Measurements from ENCODE around the gene NLRP10.

The NLRP10 gene

DNA sequence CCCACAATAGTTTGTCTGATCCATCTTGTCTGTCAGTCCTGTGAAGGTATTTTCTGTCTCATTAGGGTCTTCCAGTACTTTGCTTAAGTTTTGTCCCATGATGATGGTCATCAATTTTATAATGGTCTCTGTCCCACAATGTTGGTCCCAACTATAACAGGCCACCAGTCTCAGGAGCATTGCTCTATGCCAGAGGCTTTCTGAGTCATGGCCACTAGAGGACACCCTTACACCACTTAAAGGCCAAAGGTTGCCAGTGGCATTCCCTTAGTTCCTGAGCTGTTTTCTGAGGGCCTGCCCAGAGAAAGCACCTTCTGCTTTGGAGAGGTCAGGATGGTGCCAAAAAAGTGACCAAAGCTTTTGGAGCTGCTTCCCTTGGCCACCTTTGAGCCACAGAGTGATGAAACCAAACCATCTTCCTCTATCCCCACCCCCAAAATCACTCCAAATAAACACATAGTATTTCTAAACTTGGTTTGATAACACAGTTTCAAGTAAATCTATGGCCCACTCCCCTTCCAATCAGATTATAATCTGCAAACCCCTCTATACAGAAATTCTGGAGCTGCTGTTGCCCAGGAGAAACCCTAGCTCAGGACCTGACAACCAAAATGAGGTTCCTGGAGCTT lies 41.2 kb upstream of the NLRP10 start:
- H2AFZ ChIP-seq (ENCODE audit: low read length): no peak overlapping the region
- H3K4me2 ChIP-seq (ENCODE audit: low read depth, low read length): no peak overlapping the region
- no peak overlapping the region for H3K27ac ChIP-seq (ENCODE audit: low read length)
- H3K4me3 ChIP-seq (ENCODE audit: low read length): no peak overlapping the region
- no peaks in the 10 kb centered on the region for H4K20me1 ChIP-seq (ENCODE audit: insufficient read depth, low read length)
- no peaks in the 10 kb centered on the region for H3K36me3 ChIP-seq (replicated peaks; ENCODE audit: insufficient read depth, low read length)
- no peaks in the 10 kb centered on the region for H3K9me3 ChIP-seq (replicated peaks; ENCODE audit: insufficient read depth, low read length)
- no peaks in the 10 kb centered on the region for H3K79me2 ChIP-seq (ENCODE audit: low read length)
- H3K27me3 ChIP-seq (replicated peaks; ENCODE audit: insufficient read depth, low read length): no peaks in the 10 kb centered on the region
- DNase-seq: peak; percentile 62
- H3K4me1 ChIP-seq (ENCODE audit: low read length): no peaks in the 10 kb centered on the region
- H3K9ac ChIP-seq (ENCODE audit: low read length): no peak overlapping the region
- no peaks in the 10 kb centered on the region for H3F3A ChIP-seq (ENCODE audit: insufficient read depth, low read length)
- TF ChIP-seq EZH2 (optimal IDR thresholded peaks at IDR 0.05; ENCODE audit: low read depth, low read length) (no peak), EZH2phosphoT487 (IDR thresholded peaks at IDR 0.05; ENCODE audit: low read length) (no peak)
- TF ChIP-seq, protein P1, sequence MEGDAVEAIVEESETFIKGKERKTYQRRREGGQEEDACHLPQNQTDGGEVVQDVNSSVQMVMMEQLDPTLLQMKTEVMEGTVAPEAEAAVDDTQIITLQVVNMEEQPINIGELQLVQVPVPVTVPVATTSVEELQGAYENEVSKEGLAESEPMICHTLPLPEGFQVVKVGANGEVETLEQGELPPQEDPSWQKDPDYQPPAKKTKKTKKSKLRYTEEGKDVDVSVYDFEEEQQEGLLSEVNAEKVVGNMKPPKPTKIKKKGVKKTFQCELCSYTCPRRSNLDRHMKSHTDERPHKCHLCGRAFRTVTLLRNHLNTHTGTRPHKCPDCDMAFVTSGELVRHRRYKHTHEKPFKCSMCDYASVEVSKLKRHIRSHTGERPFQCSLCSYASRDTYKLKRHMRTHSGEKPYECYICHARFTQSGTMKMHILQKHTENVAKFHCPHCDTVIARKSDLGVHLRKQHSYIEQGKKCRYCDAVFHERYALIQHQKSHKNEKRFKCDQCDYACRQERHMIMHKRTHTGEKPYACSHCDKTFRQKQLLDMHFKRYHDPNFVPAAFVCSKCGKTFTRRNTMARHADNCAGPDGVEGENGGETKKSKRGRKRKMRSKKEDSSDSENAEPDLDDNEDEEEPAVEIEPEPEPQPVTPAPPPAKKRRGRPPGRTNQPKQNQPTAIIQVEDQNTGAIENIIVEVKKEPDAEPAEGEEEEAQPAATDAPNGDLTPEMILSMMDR (IDR thresholded peaks at IDR 0.05; ENCODE audit: low read length): peak; percentile 86
- H3K9me2 ChIP-seq (replicated peaks; ENCODE audit: insufficient read depth, low read length): no peaks in the 10 kb centered on the region

DNA sequence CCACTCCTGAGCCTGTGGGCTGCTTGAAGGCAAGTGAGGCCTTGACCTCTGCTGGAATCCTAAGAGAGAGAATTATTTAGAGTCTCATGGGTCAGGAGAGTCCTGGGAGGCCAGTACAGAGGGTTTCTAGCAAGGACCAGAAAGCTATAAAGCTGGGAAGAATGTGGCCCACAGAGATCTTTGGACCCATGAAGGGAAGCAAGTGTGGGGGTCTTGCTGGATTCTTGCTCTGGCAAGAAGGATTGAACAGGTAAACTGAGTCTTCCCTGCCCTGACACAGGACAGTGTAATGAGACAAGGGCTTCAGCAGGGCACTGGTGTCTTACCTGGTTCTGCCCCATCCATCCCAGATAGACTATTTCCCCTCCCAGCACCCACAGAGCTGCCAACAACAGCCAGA lies 40.3 kb upstream of the NLRP10 start:
- Histone ChIP-seq H3F3A (ENCODE audit: insufficient read depth, low read length) (no peaks in the 10 kb centered on the region), H3K4me2 (ENCODE audit: low read depth, low read length) (no peak overlapping the region), H2AFZ (ENCODE audit: low read length) (no peak overlapping the region), H3K27me3 (replicated peaks; ENCODE audit: insufficient read depth, low read length) (no peaks in the 10 kb centered on the region), H3K9ac (ENCODE audit: low read length) (no peak overlapping the region), H3K79me2 (ENCODE audit: low read length) (no peaks in the 10 kb centered on the region), H4K20me1 (ENCODE audit: insufficient read depth, low read length) (no peaks in the 10 kb centered on the region), H3K9me2 (replicated peaks; ENCODE audit: insufficient read depth, low read length) (no peaks in the 10 kb centered on the region), H3K4me3 (ENCODE audit: low read length) (no peak overlapping the region), H3K36me3 (replicated peaks; ENCODE audit: insufficient read depth, low read length) (no peaks in the 10 kb centered on the region), H3K9me3 (replicated peaks; ENCODE audit: insufficient read depth, low read length) (no peaks in the 10 kb centered on the region), H3K4me1 (ENCODE audit: low read length) (no peaks in the 10 kb centered on the region), H3K27ac (ENCODE audit: low read length) (no peak overlapping the region)
- no peak for TF ChIP-seq EZH2 (optimal IDR thresholded peaks at IDR 0.05; ENCODE audit: low read depth, low read length)
- TF ChIP-seq, protein P1 (IDR thresholded peaks at IDR 0.05; ENCODE audit: low read length): no peak
- TF ChIP-seq EZH2phosphoT487 (IDR thresholded peaks at IDR 0.05; ENCODE audit: low read length): no peak
- DNase-seq: no peak

DNA sequence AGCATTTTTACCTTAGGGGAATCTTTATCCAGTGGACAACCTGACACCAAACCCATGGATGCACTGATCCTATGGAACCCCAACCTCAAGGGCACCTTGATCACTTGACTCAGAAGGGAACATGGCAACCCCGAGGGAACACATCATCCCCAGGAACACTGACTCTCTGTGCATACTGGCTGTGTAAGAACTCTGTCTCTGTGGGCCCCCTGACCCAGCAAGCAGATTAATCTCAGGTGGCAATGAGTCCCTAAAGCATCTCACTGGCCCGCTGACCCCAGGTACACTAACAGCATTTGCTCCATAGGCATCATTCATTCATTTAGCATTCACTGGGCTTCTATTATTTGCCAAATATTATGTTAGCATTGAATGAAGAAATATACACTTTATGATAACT lies 38.8 kb upstream of the NLRP10 start:
- Histone ChIP-seq H4K20me1 (ENCODE audit: insufficient read depth, low read length) (no peaks in the 10 kb centered on the region), H3K4me1 (ENCODE audit: low read length) (no peaks in the 10 kb centered on the region), H3K79me2 (ENCODE audit: low read length) (no peaks in the 10 kb centered on the region), H3K9me2 (replicated peaks; ENCODE audit: insufficient read depth, low read length) (no peaks in the 10 kb centered on the region), H3K4me3 (ENCODE audit: low read length) (no peak overlapping the region), H2AFZ (ENCODE audit: low read length) (no peak overlapping the region), H3F3A (ENCODE audit: insufficient read depth, low read length) (no peaks in the 10 kb centered on the region), H3K4me2 (ENCODE audit: low read depth, low read length) (no peak overlapping the region), H3K27me3 (replicated peaks; ENCODE audit: insufficient read depth, low read length) (no peaks in the 10 kb centered on the region), H3K27ac (ENCODE audit: low read length) (no peak overlapping the region), H3K9me3 (replicated peaks; ENCODE audit: insufficient read depth, low read length) (no peaks in the 10 kb centered on the region), H3K9ac (ENCODE audit: low read length) (no peak overlapping the region), H3K36me3 (replicated peaks; ENCODE audit: insufficient read depth, low read length) (no peaks in the 10 kb centered on the region; the same call in 1 of the 2 replicates)
- no peak for DNase-seq
- TF ChIP-seq, protein P1 (IDR thresholded peaks at IDR 0.05; ENCODE audit: low read length): no peak
- TF ChIP-seq EZH2 (optimal IDR thresholded peaks at IDR 0.05; ENCODE audit: low read depth, low read length) (no peak), EZH2phosphoT487 (IDR thresholded peaks at IDR 0.05; ENCODE audit: low read length) (no peak)

Measured in MM.1S (cell line).